Ovary (tissue), 3 donors: ENCODE data around the gene SBNO1.

Experiments
- CTCF ChIP-seq, 3 donors: fragments of 450-650 bp in 2 of 3; fragments of 200-600 bp in 1 of 3; IDR thresholded peaks; one replicate each; pipeline versions ENCODE4 v1.5.1 to v1.8.0; 2016 to 2022; ENCODE audit warnings: antibody characterized with exemption in 3 of 3, mild to moderate bottlenecking in 1 of 3
- POLR2A ChIP-seq: fragments of 450-650 bp; IDR thresholded peaks from one replicate; pipeline ENCODE4 v1.6.1; 2017; ENCODE audit warnings: antibody characterized with exemption, mild to moderate bottlenecking, moderate library complexity
- donor health status: DM: no; HTN: no; CAD: no.

GRCh38 chr12:123384318-123384993, 19.8 kb upstream of the SBNO1 start:
- TF ChIP-seq CTCF (IDR thresholded peaks at IDR 0.05) (no peak), POLR2A (no peak)
